ENCODE results near the gene ZDHHC8.

The ZDHHC8 gene

GRCh38 chr22:20114506-20115475 is 16.8 kb upstream of the ZDHHC8 start:
- DNase-seq = no peak

- DNase-seq = no peak
Observed at GRCh38 chr22:20115691-20116375, 15.8 kb upstream of the ZDHHC8 start, which contains the start of gene RANBP1. Gene RANBP1, plus strand, starts transcription at chr22:20116104. Its CDS starts 81 bp downstream, at chr22:20116185.

- DNase-seq = no peak
Observed at GRCh38 chr22:20116376-20116950, 15.1 kb upstream of the ZDHHC8 start.

GRCh38 chr22:20116951-20117632 is 14.5 kb upstream of the ZDHHC8 start, which contains the start of gene TRMT2A:
Gene TRMT2A, minus strand, starts transcription at chr22:20117226. Its CDS starts 320 bp downstream, at chr22:20116906.
- peak in 1 of 2 experiments; percentile 82 for DNase-seq

GRCh38 chr22:20117633-20118299 is 13.8 kb upstream of the ZDHHC8 start:
- no peak for DNase-seq

- DNase-seq = no peak
Observed at GRCh38 chr22:20118300-20119020, 13.1 kb upstream of the ZDHHC8 start.

- no peak for DNase-seq
Observed at GRCh38 chr22:20121856-20122415, 9.7 kb upstream of the ZDHHC8 start.

GRCh38 chr22:20123366-20124082 is 8.1 kb upstream of the ZDHHC8 start:
- DNase-seq = no peak

GRCh38 chr22:20124083-20124787 is 7.4 kb upstream of the ZDHHC8 start:
- DNase-seq = no peak

GRCh38 chr22:20125201-20126174 is 6.1 kb upstream of the ZDHHC8 start:
- DNase-seq = no peak

GRCh38 chr22:20126284-20127029 is 5.1 kb upstream of the ZDHHC8 start:
- no peak for DNase-seq

- DNase-seq = no peak
Observed at GRCh38 chr22:20127318-20127868, 4.2 kb upstream of the ZDHHC8 start.

- DNase-seq = no peak
Observed at GRCh38 chr22:20127869-20128618, 3.6 kb upstream of the ZDHHC8 start.

- no peak for DNase-seq
Observed at GRCh38 chr22:20128619-20128901, 3.0 kb upstream of the ZDHHC8 start.

- DNase-seq = no peak
Observed at GRCh38 chr22:20128902-20129746, 2.5 kb upstream of the ZDHHC8 start.

GRCh38 chr22:20129747-20130014 is 1.9 kb upstream of the ZDHHC8 start:
- no peak for DNase-seq
